Activated T-cell treated with anti-CD3 and anti-CD28 coated beads, Interleukin-2, amount 50 U/mL, for 4 hours (primary cell): ENCODE measurements around the gene TMEM130. TPM values are rescaled to one million over a fixed set of nuclear protein-coding genes. Genes with fewer than 3 reads are reported as not detected.

ENCODE experiments used
- ATAC-seq, 2 donors: fragments of 200-7000 bp; cut with Tn5 transposase; one replicate each; pipeline ENCODE4 v1.10.0; 2021
- DNase-seq: peaks from one replicate; pipeline ENCODE4 v3.0.0-alpha.2; 2020
- H3K27me3 Mint-ChIP-seq: one replicate; pipeline ENCODE4 v1.8.0; 2021; ENCODE audit warnings: low read depth, mixed read lengths
- H3K36me3 Mint-ChIP-seq: one replicate; pipeline ENCODE4 v1.8.0; 2022; ENCODE audit warnings: mixed read lengths; ENCODE audit not compliant: insufficient read depth
- H3K4me1 Mint-ChIP-seq: one replicate; pipeline ENCODE4 v1.8.0; 2021; ENCODE audit warnings: low read depth, mixed read lengths
- H3K4me3 Mint-ChIP-seq: one replicate; pipeline ENCODE4 v1.8.0; 2021; ENCODE audit warnings: mild to moderate bottlenecking, moderate library complexity, mixed read lengths
- H3K9me3 Mint-ChIP-seq: one replicate; pipeline ENCODE4 v1.8.0; 2021; ENCODE audit warnings: mixed read lengths
- total RNA-seq, 3 donors: library from RNA; stranded (reverse); gene quantifications; one replicate each; pipeline ENCODE4 v1.2.1, GENCODE V29; 2021

TMEM130 gene, protein sequence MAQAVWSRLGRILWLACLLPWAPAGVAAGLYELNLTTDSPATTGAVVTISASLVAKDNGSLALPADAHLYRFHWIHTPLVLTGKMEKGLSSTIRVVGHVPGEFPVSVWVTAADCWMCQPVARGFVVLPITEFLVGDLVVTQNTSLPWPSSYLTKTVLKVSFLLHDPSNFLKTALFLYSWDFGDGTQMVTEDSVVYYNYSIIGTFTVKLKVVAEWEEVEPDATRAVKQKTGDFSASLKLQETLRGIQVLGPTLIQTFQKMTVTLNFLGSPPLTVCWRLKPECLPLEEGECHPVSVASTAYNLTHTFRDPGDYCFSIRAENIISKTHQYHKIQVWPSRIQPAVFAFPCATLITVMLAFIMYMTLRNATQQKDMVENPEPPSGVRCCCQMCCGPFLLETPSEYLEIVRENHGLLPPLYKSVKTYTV
- not detected for total RNA-seq

DNA sequence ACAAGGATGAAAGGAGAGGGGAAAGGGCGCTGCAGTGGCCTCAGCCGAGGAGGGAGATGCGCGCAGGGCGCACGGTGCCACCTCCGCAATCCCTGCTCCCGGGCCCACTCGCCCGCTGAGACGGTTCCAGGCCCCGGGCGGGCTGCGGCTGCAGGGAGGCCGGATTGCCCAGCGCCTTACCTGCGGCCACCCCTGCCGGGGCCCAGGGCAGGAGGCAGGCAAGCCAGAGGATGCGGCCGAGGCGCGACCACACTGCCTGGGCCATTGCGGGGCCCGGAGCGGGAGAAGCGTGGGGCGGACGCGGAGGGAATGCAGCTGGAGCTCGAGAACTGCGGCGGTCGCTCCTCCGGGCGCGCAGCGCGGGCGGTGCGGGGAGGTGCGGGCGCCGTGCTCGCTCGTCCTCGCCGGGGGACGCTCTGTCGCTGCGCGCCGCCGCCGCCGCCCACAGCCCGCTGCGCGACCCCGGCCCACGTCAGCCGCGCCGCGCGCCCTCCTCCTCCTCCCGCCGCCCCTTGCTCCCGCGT is at the start of gene TMEM130:
TMEM130 (minus strand) TSS at position 418 of the 524 bp plus-strand sequence; CDS start at position 265, 153 bp downstream.
- peak; percentile 38 to 47 for ATAC-seq
- Mint-ChIP-seq H3K9me3 (no peaks in the 10 kb centered on the region), H3K36me3 (no peaks in the 10 kb centered on the region), H3K27me3 (peaks cover 12% of the 10 kb centered on the region), H3K4me1 (peaks cover 4% of the 10 kb centered on the region), H3K4me3 (peak within 1 kb of the TSS; percentile 71)
- no peak for DNase-seq

DNA sequence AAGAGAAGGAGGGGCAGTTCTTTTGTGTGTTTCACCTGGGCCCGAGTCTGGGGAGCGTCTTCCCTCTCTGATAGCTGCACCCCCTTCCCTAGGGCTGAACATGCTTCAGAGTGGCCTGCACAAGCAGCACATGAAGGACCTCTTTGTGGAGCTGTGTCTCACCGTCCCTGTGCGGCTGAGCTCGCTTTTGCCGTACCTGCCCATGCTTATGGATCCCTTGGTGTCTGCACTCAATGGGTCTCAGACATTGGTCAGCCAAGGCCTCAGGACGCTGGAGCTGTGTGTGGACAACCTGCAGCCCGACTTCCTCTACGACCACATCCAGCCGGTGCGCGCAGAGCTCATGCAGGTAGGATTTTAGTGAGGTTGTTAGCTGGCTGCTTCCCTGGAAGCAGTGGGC is 47.5 kb upstream of the TMEM130 start:
- H3K9me3 Mint-ChIP-seq: no peaks in the 10 kb centered on the region
- DNase-seq (no peak), ATAC-seq (no peak)
- H3K4me1 Mint-ChIP-seq: no peaks in the 10 kb centered on the region
- H3K27me3 Mint-ChIP-seq: no peaks in the 10 kb centered on the region
- H3K4me3 Mint-ChIP-seq: no peak overlapping the region
- H3K36me3 Mint-ChIP-seq: peaks cover 27% of the 10 kb centered on the region

DNA sequence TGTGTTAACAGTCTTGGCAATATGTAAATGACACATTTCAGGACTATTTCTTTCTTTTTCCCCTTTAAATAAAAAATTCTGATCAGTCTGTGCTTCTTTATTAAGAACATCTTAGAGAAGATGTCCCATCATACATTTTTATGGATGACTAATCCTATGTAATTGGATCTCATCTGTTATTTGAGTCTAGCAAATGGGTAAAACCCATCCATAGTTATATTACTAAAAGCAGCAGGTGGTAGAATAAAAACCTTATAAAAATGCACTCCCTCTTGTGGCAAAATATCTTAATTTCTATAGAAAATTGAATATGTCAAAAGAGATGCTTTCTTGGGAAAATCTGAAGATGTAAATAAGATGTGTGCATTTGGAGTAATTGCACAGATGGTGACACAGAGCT is 43.8 kb upstream of the TMEM130 start:
- H3K4me1 Mint-ChIP-seq: no peaks in the 10 kb centered on the region
- H3K9me3 Mint-ChIP-seq: no peaks in the 10 kb centered on the region
- H3K4me3 Mint-ChIP-seq: no peak overlapping the region
- DNase-seq (no peak), ATAC-seq (no peak)
- H3K36me3 Mint-ChIP-seq: peaks cover 30% of the 10 kb centered on the region
- no peaks in the 10 kb centered on the region for H3K27me3 Mint-ChIP-seq

DNA sequence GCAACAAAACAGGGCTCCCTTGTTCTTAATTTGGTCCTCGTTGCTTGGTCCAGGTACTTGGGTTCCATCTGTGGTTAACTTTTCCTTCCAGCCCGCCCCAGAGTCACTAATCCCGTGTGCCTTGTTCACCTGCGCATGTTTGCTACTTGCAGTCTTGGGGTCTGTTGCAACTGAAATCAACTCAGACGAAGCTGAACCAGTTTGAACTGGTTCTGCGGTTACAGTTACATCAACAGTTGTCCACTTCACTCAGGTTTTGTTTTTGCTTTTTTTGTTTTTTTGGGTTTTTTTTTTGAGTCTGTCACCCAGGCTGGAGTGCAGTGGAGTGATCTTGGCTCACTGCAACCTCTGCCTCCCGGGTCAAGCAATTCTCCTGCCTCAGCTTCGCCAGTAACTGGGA is 43.2 kb upstream of the TMEM130 start:
- DNase-seq (no peak), ATAC-seq (no peak)
- Mint-ChIP-seq H3K4me1 (no peaks in the 10 kb centered on the region), H3K9me3 (no peaks in the 10 kb centered on the region), H3K27me3 (no peaks in the 10 kb centered on the region), H3K36me3 (peaks cover 32% of the 10 kb centered on the region), H3K4me3 (no peak overlapping the region)

DNA sequence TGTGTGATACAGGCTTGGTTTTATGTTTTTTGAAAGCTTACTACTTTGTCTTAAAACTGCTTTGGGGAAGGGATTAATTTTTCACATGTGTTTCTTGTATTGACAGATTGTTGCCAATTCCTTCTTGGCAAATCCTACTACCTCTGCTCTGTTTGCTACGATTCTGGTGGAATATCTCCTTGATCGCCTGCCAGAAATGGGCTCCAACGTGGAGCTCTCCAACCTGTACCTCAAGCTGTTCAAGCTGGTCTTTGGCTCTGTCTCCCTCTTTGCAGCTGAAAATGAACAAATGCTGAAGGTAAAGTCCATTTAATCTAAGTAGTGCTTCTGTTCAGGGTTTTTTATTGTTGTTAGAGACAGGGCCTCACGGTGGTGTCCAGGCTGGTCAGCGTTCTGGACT is 42.1 kb upstream of the TMEM130 start:
- DNase-seq: no peak
- H3K9me3 Mint-ChIP-seq: no peaks in the 10 kb centered on the region
- H3K36me3 Mint-ChIP-seq: peaks cover 28% of the 10 kb centered on the region
- ATAC-seq: no peak
- no peak overlapping the region for H3K4me3 Mint-ChIP-seq
- H3K27me3 Mint-ChIP-seq: no peaks in the 10 kb centered on the region
- no peaks in the 10 kb centered on the region for H3K4me1 Mint-ChIP-seq

DNA sequence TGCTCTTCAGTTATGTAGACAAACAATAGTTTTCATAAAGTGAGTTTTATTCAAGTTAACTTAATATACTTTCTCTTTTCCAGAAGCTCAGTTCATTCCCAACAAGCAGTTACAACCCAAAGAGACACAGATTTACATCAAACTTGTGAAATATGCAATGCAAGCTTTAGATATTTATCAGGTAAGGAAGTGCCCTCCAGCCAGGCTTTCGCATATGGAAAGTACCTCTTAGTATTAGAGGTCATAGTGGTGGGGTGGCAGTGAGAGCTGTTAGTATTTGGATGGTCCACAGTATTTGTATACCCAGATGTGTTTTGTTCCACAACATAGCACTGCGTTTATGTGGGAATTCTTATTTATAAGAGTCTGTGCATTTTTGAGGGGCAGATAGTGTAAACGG is 40.6 kb upstream of the TMEM130 start:
- H3K9me3 Mint-ChIP-seq: no peaks in the 10 kb centered on the region
- ATAC-seq: no peak
- H3K4me3 Mint-ChIP-seq: no peak overlapping the region
- no peaks in the 10 kb centered on the region for H3K4me1 Mint-ChIP-seq
- H3K27me3 Mint-ChIP-seq: no peaks in the 10 kb centered on the region
- peaks cover 32% of the 10 kb centered on the region for H3K36me3 Mint-ChIP-seq
- no peak for DNase-seq

DNA sequence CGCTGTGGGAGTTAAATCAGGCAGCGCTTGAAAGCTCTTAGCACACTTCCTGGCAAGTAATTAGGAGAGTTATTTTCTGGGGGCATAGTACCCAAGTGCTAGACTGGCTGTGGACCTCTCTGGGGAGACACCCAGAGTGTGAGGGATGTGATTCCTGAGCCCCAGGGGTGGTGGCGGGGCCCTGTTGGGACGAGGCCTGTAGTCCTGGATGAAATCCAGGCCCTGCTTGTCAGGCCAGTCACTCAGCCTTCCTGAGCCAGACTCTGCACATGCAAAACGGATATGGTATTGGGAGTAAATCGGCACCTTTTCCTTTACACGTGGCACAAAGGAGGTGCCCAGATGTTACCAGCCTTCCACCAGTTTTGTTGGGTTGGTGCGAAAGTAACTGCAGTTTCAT is 39.7 kb upstream of the TMEM130 start:
- Mint-ChIP-seq H3K4me1 (no peaks in the 10 kb centered on the region), H3K4me3 (no peak overlapping the region), H3K9me3 (no peaks in the 10 kb centered on the region), H3K36me3 (peaks cover 42% of the 10 kb centered on the region), H3K27me3 (no peaks in the 10 kb centered on the region)
- ATAC-seq: no peak
- no peak for DNase-seq

DNA sequence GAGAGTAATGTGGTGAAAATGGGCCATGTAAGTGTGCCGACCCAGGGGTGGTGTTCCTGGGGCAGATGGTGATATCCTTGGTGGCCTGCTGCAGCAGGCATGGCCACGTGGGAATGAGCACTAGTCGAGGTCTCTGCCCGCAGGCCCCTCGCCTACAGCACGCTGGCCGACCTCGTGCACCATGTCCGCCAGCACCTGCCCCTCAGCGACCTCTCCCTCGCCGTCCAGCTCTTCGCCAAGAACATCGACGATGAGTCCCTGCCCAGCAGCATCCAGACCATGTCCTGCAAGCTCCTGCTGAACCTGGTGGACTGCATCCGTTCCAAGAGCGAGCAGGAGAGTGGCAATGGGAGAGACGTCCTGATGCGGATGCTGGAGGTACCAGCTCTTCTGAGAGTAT is 38.8 kb upstream of the TMEM130 start:
- Mint-ChIP-seq H3K27me3 (no peaks in the 10 kb centered on the region), H3K4me1 (no peaks in the 10 kb centered on the region), H3K4me3 (no peak overlapping the region), H3K9me3 (no peaks in the 10 kb centered on the region), H3K36me3 (peaks cover 44% of the 10 kb centered on the region)
- DNase-seq (no peak), ATAC-seq (no peak)

DNA sequence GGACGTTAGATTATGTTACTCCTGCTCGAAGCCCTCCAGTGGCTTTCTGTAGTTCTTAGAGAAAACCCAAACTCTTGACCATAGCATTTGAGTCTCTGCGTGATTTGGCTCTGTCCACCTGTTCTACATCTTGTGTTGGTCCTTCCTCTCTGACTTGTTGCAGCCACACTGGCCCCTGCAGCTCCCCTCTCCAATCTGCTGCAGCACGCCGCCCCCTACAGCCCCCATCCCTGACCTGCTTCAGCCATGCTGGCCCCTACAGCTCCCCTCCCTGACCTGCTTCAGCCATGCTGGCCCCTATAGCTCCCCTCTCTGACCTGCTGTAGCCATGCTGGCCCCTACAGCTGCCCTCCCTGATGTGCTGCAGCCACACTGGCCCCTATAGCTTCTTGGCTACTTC is 37.8 kb upstream of the TMEM130 start:
- no peaks in the 10 kb centered on the region for H3K9me3 Mint-ChIP-seq
- H3K4me1 Mint-ChIP-seq: no peaks in the 10 kb centered on the region
- H3K36me3 Mint-ChIP-seq: peaks cover 38% of the 10 kb centered on the region
- no peaks in the 10 kb centered on the region for H3K27me3 Mint-ChIP-seq
- DNase-seq: no peak
- ATAC-seq: no peak
- H3K4me3 Mint-ChIP-seq: no peak overlapping the region

DNA sequence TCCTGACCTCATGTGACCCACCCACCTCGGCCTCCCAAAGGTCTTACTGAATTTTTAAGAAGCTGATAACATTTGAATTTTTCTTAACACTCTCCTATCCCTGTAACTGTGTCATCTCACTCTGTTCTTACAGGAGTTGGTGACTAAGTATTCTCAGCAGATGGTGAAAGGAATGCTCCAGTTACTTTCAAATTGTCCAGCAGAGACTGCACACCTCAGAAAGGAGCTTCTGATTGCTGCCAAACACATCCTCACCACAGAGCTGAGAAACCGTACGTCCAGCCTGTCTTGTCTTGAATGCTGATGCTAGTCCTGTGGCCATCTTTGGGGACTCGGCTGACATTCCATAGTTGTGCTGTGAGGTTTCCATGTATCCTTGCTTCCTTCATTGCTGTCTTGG is 33.4 kb upstream of the TMEM130 start:
- Mint-ChIP-seq H3K4me1 (no peaks in the 10 kb centered on the region), H3K36me3 (peaks cover 52% of the 10 kb centered on the region), H3K4me3 (no peak overlapping the region), H3K9me3 (no peaks in the 10 kb centered on the region), H3K27me3 (no peaks in the 10 kb centered on the region)
- no peak for ATAC-seq
- no peak for DNase-seq

DNA sequence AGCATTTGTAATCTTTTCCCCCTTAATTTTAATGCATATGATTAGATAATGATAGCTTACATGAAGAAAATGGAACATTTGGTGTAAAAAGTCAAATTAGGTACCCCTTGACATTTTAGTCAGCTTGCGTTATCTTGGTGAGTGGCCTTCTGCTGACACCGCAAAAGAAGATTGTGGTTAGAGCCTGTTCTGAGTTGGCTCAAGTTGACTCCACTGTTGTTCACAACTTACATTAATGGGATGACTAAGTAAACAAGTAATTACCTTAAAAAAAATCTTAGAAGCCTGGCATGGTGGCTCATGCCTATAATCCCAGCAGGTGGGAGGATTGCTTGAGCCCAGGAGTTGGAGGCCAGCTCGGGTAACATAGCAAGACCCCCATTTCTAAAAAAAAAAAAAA is 32.7 kb upstream of the TMEM130 start:
- Mint-ChIP-seq H3K36me3 (peaks cover 54% of the 10 kb centered on the region), H3K9me3 (no peaks in the 10 kb centered on the region), H3K4me1 (no peaks in the 10 kb centered on the region), H3K4me3 (no peak overlapping the region), H3K27me3 (no peaks in the 10 kb centered on the region)
- no peak for DNase-seq
- ATAC-seq: no peak

DNA sequence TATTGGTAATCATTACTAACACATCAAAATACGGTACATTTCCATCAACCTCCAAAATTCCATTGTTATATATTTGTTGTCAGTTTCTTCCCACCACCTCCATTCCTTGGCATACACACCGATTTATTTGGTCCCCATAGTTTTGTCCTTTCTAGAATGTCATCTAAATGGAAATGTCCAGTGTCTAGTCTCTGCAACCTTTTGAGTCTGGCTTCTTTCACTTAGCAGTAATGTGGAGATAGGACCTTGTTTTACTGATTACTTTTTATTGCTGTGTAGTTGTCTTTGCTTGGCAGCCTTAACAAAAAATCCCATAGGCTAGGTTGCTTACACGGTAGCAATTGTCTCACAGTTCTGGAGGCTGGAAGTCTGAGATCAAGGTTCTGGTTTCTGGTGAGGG is 31.0 kb upstream of the TMEM130 start:
- no peak for ATAC-seq
- Mint-ChIP-seq H3K4me3 (no peak overlapping the region), H3K36me3 (peaks cover 62% of the 10 kb centered on the region), H3K9me3 (no peaks in the 10 kb centered on the region), H3K27me3 (no peaks in the 10 kb centered on the region), H3K4me1 (no peaks in the 10 kb centered on the region)
- DNase-seq: no peak

DNA sequence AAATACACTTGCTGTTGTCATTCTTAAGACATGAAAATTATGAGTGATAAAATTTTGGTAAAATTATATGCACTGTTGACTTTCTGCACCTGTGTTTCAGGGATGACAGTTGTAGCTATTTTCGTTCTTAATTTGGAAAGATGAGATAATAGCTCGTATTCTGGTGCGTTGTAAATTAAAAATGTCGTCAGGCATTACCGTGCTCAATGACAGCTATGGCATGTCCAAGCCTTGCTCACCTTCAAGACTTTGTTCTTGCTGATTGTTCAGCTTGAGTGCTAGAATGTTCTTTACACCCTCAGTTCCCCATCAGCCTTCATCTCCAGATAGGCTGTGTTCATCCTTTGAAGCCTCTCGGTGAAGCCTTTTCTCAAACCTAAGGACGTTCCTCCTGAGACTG is 30.0 kb upstream of the TMEM130 start:
- H3K36me3 Mint-ChIP-seq: peaks cover 59% of the 10 kb centered on the region
- ATAC-seq: no peak
- H3K4me1 Mint-ChIP-seq: peaks cover 2% of the 10 kb centered on the region
- DNase-seq: no peak
- no peaks in the 10 kb centered on the region for H3K9me3 Mint-ChIP-seq
- no peaks in the 10 kb centered on the region for H3K27me3 Mint-ChIP-seq
- no peak overlapping the region for H3K4me3 Mint-ChIP-seq

DNA sequence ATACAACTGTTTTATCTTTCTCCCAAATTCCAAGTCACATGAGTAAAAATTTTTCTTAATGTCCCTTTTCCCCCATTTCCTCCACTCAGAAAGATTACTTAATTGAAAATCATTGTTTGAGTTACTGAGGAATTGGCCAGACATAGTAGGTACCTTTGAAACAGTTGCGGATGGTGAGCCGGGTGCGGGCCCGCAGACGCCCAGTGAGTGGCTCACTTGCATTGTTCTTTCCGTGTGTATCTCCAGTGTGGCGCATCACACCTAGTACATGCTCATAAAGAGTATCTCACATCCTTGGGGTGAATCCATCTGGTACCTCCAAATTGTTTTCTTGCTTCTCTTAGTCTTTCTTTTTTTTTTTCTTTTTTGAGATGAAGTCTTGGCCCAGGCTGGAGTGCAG is 22.8 kb upstream of the TMEM130 start:
- ATAC-seq (no peak), DNase-seq (no peak)
- Mint-ChIP-seq H3K4me3 (no peak overlapping the region), H3K27me3 (no peaks in the 10 kb centered on the region), H3K36me3 (peaks cover 40% of the 10 kb centered on the region), H3K9me3 (no peaks in the 10 kb centered on the region), H3K4me1 (peaks cover 12% of the 10 kb centered on the region)

DNA sequence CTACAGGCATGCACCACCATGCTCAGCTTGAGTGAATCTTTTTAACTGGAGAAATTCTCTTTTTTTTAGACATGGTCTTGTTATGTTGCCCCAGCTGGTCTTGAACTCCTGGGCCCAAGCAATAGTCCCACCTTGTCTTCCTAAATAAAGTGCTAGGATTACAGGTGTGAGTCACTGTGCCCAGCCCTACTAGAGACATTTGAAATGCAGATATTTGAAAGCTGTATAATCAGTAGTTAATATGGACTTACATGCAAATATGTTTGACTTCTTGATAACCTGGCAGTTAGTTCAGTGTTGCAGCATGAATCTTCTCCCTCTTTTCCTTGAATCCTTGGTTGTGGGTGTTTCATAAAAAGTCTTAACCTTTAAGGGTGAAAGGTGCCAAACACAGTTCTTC is 17.2 kb upstream of the TMEM130 start:
- Mint-ChIP-seq H3K27me3 (no peaks in the 10 kb centered on the region), H3K4me1 (peaks cover 25% of the 10 kb centered on the region), H3K36me3 (peaks cover 29% of the 10 kb centered on the region), H3K4me3 (no peak overlapping the region), H3K9me3 (no peaks in the 10 kb centered on the region)
- ATAC-seq (no peak), DNase-seq (no peak)
